Islet of Langerhans (tissue), 1 donor: ENCODE data around the gene TNC.

Experiments
- FAIRE-seq: peaks from one replicate; lab custom pipeline; 2011; peaks lifted over from hg19 to GRCh38; lab: Jason Lieb, UNC

Gene TNC

GRCh38 chr9:115098226-115098965 lies 19.6 kb downstream of the TNC start:
- no peak for FAIRE-seq

GRCh38 chr9:115093520-115093919 lies 24.4 kb downstream of the TNC start:
- FAIRE-seq = no peak

- FAIRE-seq = no peak
These were observed 27.5 kb downstream of the TNC start for GRCh38 chr9:115090486-115090885.

GRCh38 chr9:115088860-115089259 lies 29.1 kb downstream of the TNC start:
- FAIRE-seq = no peak

GRCh38 chr9:115086886-115087285 lies 31.1 kb downstream of the TNC start:
- no peak for FAIRE-seq

- no peak for FAIRE-seq
These were observed 31.5 kb downstream of the TNC start for GRCh38 chr9:115086461-115086860.

- FAIRE-seq = no peak
These were observed 32.1 kb downstream of the TNC start for GRCh38 chr9:115085773-115086377.

- no peak for FAIRE-seq
These were observed 33.2 kb downstream of the TNC start for GRCh38 chr9:115084709-115085108.

- FAIRE-seq = no peak
These were observed 33.8 kb downstream of the TNC start for GRCh38 chr9:115084157-115084556.

- FAIRE-seq = no peak
These were observed 37.7 kb downstream of the TNC start for GRCh38 chr9:115080242-115080641.

- no peak for FAIRE-seq
These were observed 38.8 kb downstream of the TNC start for GRCh38 chr9:115079156-115079555.

- no peak for FAIRE-seq
These were observed 44.5 kb downstream of the TNC start for GRCh38 chr9:115073456-115073855.

- no peak for FAIRE-seq
These were observed 46.8 kb downstream of the TNC start for GRCh38 chr9:115071176-115071575.

GRCh38 chr9:115069771-115070170 lies 48.2 kb downstream of the TNC start:
- FAIRE-seq = no peak

GRCh38 chr9:115069302-115069701 lies 48.7 kb downstream of the TNC start:
- FAIRE-seq = no peak

GRCh38 chr9:115068031-115068430 lies 49.9 kb downstream of the TNC start:
- no peak for FAIRE-seq

GRCh38 chr9:115063058-115063845 lies 54.7 kb downstream of the TNC start:
- FAIRE-seq = no peak

- FAIRE-seq = no peak
These were observed 59.2 kb downstream of the TNC start for GRCh38 chr9:115058684-115059315.

- no peak for FAIRE-seq
These were observed 59.8 kb downstream of the TNC start for GRCh38 chr9:115058175-115058574.

- FAIRE-seq = no peak
These were observed 60.4 kb downstream of the TNC start for GRCh38 chr9:115057559-115057958.

GRCh38 chr9:115050002-115050490 lies 67.9 kb downstream of the TNC start:
- FAIRE-seq = no peak

- FAIRE-seq = no peak
These were observed 71.1 kb downstream of the TNC start for GRCh38 chr9:115046824-115047223.

GRCh38 chr9:115046199-115046598 lies 71.8 kb downstream of the TNC start:
- no peak for FAIRE-seq
